ENCODE results near the gene PIMREG. TPM values are rescaled to one million over a fixed set of nuclear protein-coding genes. Genes with fewer than 3 reads are reported as not detected.

The PIMREG gene
- total RNA-seq, 4 donors from 2014 or later: 0.31 to 0.59 TPM; not detected in 2

DNA sequence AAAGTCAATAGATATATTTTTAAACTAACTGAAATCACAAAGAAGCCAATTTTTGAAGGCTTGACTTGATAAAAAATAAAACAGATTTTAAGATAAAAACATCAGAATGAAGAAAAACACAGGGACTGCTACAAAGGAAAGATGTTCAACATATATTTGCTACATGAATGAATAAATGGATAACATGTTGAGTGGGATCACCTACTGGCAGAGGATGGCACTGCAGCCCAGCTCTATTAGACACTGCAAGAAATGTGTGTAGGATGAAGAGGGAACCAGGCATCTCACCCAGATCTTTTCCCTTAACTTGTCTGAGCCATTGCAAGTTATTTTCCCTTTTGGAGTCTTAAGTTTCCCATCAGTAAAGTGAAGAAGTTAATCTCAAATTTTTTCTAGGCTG is 13.5 kb upstream of the PIMREG start:
- TF ChIP-seq EP300 (IDR thresholded peaks at IDR 0.05) (no peak), POLR2A (IDR thresholded peaks at IDR 0.05) (no peak), POLR2AphosphoS5 (IDR thresholded peaks at IDR 0.05) (no peak)
- TF ChIP-seq, protein P1, sequence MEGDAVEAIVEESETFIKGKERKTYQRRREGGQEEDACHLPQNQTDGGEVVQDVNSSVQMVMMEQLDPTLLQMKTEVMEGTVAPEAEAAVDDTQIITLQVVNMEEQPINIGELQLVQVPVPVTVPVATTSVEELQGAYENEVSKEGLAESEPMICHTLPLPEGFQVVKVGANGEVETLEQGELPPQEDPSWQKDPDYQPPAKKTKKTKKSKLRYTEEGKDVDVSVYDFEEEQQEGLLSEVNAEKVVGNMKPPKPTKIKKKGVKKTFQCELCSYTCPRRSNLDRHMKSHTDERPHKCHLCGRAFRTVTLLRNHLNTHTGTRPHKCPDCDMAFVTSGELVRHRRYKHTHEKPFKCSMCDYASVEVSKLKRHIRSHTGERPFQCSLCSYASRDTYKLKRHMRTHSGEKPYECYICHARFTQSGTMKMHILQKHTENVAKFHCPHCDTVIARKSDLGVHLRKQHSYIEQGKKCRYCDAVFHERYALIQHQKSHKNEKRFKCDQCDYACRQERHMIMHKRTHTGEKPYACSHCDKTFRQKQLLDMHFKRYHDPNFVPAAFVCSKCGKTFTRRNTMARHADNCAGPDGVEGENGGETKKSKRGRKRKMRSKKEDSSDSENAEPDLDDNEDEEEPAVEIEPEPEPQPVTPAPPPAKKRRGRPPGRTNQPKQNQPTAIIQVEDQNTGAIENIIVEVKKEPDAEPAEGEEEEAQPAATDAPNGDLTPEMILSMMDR (IDR thresholded peaks at IDR 0.05): no peak
- H3K36me3 ChIP-seq: no peaks in the 10 kb centered on the region
- no peak overlapping the region for H3K4me3 ChIP-seq

DNA sequence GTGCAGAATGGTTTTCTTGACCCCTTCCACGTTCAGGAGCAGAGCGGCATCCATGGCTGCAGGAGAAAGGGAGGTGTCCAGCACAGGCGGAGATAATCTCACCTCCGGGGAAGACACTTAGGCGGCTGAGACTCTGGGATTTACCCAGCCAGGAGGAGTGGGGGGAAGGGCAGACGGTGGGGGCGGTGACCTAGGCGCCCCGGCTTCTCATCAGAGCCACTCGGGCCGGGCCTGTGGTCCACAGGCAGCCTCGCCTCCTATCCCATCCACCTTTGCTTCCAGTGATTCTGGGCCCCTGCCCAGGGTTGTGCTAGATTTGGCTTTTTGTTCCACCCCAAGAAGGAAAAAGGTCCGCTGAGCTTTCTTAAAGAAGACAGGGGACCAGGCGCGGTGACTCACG is 9.2 kb upstream of the PIMREG start, which contains the start of gene AIPL1:
AIPL1 (minus strand) TSS at position 71 of the 400 bp plus-strand sequence; CDS start at position 54, 17 bp downstream.
- no peaks in the 10 kb centered on the region for H3K4me1 ChIP-seq
- TF ChIP-seq, protein P1 (IDR thresholded peaks at IDR 0.05): no peak
- no peak for TF ChIP-seq POLR2AphosphoS5 (IDR thresholded peaks at IDR 0.05)
- TF ChIP-seq POLR2A (IDR thresholded peaks at IDR 0.05): no peak
- no peak for TF ChIP-seq EP300 (IDR thresholded peaks at IDR 0.05)
- H3K27ac ChIP-seq: no peak within 1 kb of the TSS
- peaks cover 0 to 8% (median 0%) of the 10 kb centered on the region in 3 donors for H3K9me3 ChIP-seq
- H3K4me3 ChIP-seq: no peak within 1 kb of the TSS
- ATAC-seq: no peak
- WGBS, 2 donors (ENCODE audit: low coverage in 1 of 2): 59% methylated on average over 5 of the region's 16 CpGs; no CpG with 5 or more reads in 1 of the 2 donors
- H3K36me3 ChIP-seq: no peaks in the 10 kb centered on the region
- H3K27me3 ChIP-seq: peaks cover 51% of the 10 kb centered on the region

More for the DNA sequence above, 13.5 kb upstream of the PIMREG start:
- ATAC-seq: no peak
- H3K4me1 ChIP-seq: no peaks in the 10 kb centered on the region
- no peak overlapping the region for H3K27ac ChIP-seq
- H3K9me3 ChIP-seq: peaks cover 0 to 8% (median 0%) of the 10 kb centered on the region in 3 donors
- H3K27me3 ChIP-seq: peaks cover 18% of the 10 kb centered on the region

GRCh38 chr17:6435968-6436367 is 8.3 kb upstream of the PIMREG start:
- TF ChIP-seq, protein P1 (IDR thresholded peaks at IDR 0.05): peak in 3 of 4 experiments; percentile 57 to 83 (median 77)
- TF ChIP-seq POLR2A (IDR thresholded peaks at IDR 0.05): no peak

GRCh38 chr17:6437466-6437865 is 6.8 kb upstream of the PIMREG start:
- Histone ChIP-seq H3K27me3 (peaks cover 56% of the 10 kb centered on the region), H3K9me3 (no peaks in the 10 kb centered on the region), H3K4me1 (no peaks in the 10 kb centered on the region), H3K4me3 (no peak overlapping the region), H3K36me3 (no peaks in the 10 kb centered on the region), H3K27ac (no peak overlapping the region)
- ATAC-seq: no peak
- TF ChIP-seq, protein P1 (IDR thresholded peaks at IDR 0.05): no peak
- TF ChIP-seq POLR2AphosphoS5 (IDR thresholded peaks at IDR 0.05) (no peak), EP300 (IDR thresholded peaks at IDR 0.05) (no peak), POLR2A (IDR thresholded peaks at IDR 0.05) (no peak)
- WGBS, 2 donors (ENCODE audit: low coverage in 1 of 2): 10 to 15% methylated on average over 2 to 4 of the region's 4 CpGs

More at GRCh38 chr17:6435968-6436367, 8.3 kb upstream of the PIMREG start:
- peak; percentile 71 for ATAC-seq
- no peak overlapping the region for H3K4me3 ChIP-seq
- no peak overlapping the region for H3K27ac ChIP-seq
- H3K4me1 ChIP-seq: no peaks in the 10 kb centered on the region
- H3K27me3 ChIP-seq: peaks cover 56% of the 10 kb centered on the region
- no peaks in the 10 kb centered on the region for H3K36me3 ChIP-seq
- WGBS, 2 donors (ENCODE audit: low coverage in 1 of 2): 0 to 10% methylated on average over 1 to 2 of the region's 9 CpGs
- H3K9me3 ChIP-seq: peaks cover 0 to 5% (median 0%) of the 10 kb centered on the region in 3 donors

DNA sequence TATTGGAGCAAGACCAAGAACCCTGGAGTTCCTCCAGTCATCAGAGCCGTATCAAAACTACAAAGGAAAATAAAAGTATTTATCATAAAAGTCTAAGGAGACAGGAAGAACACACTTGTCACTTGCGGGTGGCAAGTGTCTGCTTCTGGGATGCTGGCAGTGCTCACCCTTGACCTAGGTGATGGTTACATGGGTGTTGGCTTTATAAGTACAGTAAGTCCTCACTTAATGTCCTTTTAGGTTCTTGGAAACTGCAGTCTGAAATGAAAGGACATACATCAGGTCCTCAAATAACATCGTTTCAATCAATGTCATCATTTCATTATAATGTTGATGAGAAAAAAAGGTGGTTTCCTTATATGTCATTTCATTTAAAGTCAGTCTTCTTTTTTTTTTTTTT is 6.3 kb upstream of the PIMREG start:
- H3K27ac ChIP-seq: no peak overlapping the region
- TF ChIP-seq POLR2A (IDR thresholded peaks at IDR 0.05) (no peak), EP300 (IDR thresholded peaks at IDR 0.05) (no peak), POLR2AphosphoS5 (IDR thresholded peaks at IDR 0.05) (no peak)
- TF ChIP-seq, protein P1 (IDR thresholded peaks at IDR 0.05): no peak
- ATAC-seq: no peak
- WGBS, 2 donors (ENCODE audit: low coverage in 1 of 2): 22 to 47% methylated on average over 2 to 3 of the region's 3 CpGs
- no peaks in the 10 kb centered on the region for H3K36me3 ChIP-seq
- H3K27me3 ChIP-seq: peaks cover 56% of the 10 kb centered on the region
- H3K4me1 ChIP-seq: no peaks in the 10 kb centered on the region
- H3K4me3 ChIP-seq: no peak overlapping the region
- no peaks in the 10 kb centered on the region for H3K9me3 ChIP-seq
